ENCODE results near the gene STX18.

GRCh38 chr4:4394644-4395043, 147.2 kb downstream of the STX18 start:
- TF ChIP-seq GABPA (IDR thresholded peaks at IDR 0.05 in 1 of 2, conservative IDR thresholded peaks at IDR 0.05 in 1 of 2) (no peak), CTCF (IDR thresholded peaks at IDR 0.05; ENCODE audit: low read depth, low read length, missing input control) (no peak), YY1 (IDR thresholded peaks at IDR 0.05) (no peak), JUND (IDR thresholded peaks at IDR 0.05) (no peak), RAD21 (IDR thresholded peaks at IDR 0.05) (no peak), REST (IDR thresholded peaks at IDR 0.05) (no peak), MAX (IDR thresholded peaks at IDR 0.05) (no peak), HNF4A (conservative IDR thresholded peaks at IDR 0.05) (no peak), TAF1 (conservative IDR thresholded peaks at IDR 0.05) (no peak), SP1 (IDR thresholded peaks at IDR 0.05) (no peak)

Data from liver (tissue), 3 donors.